MM.1S (cell line): ENCODE measurements around the gene UPF3B.

Experiments
- DNase-seq: peaks from one replicate; pipeline ENCODE4 v3.0.0-alpha.2; 2015
- H2AFZ ChIP-seq: fragments of 300-600 bp; sonication (generic); 2 replicates; pipeline ENCODE4 v1.6.0; 2016; ENCODE audit warnings: antibody characterized with exemption, low read length
- H3F3A ChIP-seq: fragments of 300-600 bp; sonication (generic); 2 replicates; pipeline ENCODE4 v1.6.1; 2016; ENCODE audit warnings: mild to moderate bottlenecking, antibody characterized with exemption, low read length, moderate library complexity, mixed read lengths; ENCODE audit not compliant: insufficient read depth
- H3K27ac ChIP-seq: fragments of 300-600 bp; sonication (generic); 2 replicates; pipeline ENCODE4 v1.5.1; 2016; ENCODE audit warnings: mild to moderate bottlenecking, low read length
- H3K27me3 ChIP-seq: fragments of 300-600 bp; sonication (generic); replicated peaks from 2 replicates; pipeline ENCODE4 v1.6.0; 2016; ENCODE audit warnings: low read length; ENCODE audit not compliant: insufficient read depth
- H3K36me3 ChIP-seq: fragments of 300-600 bp; sonication (generic); replicated peaks from 2 replicates; pipeline ENCODE4 v1.6.1; 2016; ENCODE audit warnings: mild to moderate bottlenecking, low read length, mixed read lengths; ENCODE audit not compliant: insufficient read depth
- H3K4me1 ChIP-seq: fragments of 300-600 bp; sonication (generic); 2 replicates; pipeline ENCODE4 v1.6.1; 2016; ENCODE audit warnings: low read length, mixed read lengths
- H3K4me2 ChIP-seq: fragments of 300-600 bp; sonication (generic); 2 replicates; pipeline ENCODE4 v1.6.0; 2016; ENCODE audit warnings: low read depth, low read length
- H3K4me3 ChIP-seq: fragments of 300-600 bp; sonication (generic); 2 replicates; pipeline ENCODE4 v1.5.1; 2016; ENCODE audit warnings: low read length, mixed read lengths
- H3K79me2 ChIP-seq: fragments of 300-600 bp; sonication (generic); 2 replicates; pipeline ENCODE4 v1.6.1; 2016; ENCODE audit warnings: mixed run types, low read length, mixed read lengths
- H3K9ac ChIP-seq: fragments of 300-600 bp; sonication (generic); 2 replicates; pipeline ENCODE4 v1.6.1; 2016; ENCODE audit warnings: low read length, mixed read lengths
- H3K9me2 ChIP-seq: fragments of 300-600 bp; sonication (generic); replicated peaks from 2 replicates; pipeline ENCODE4 v1.6.1; 2016; ENCODE audit warnings: mild to moderate bottlenecking, low read length, mixed read lengths; ENCODE audit not compliant: insufficient read depth
- H3K9me3 ChIP-seq: fragments of 300-600 bp; sonication (generic); replicated peaks from 2 replicates; pipeline ENCODE4 v1.6.1; 2016; ENCODE audit warnings: mild to moderate bottlenecking, low read length, mixed read lengths; ENCODE audit not compliant: insufficient read depth
- H4K20me1 ChIP-seq: fragments of 300-600 bp; sonication (generic); 2 replicates; pipeline ENCODE4 v1.6.1; 2016; ENCODE audit warnings: mild to moderate bottlenecking, low read length, moderate library complexity, mixed read lengths; ENCODE audit not compliant: insufficient read depth
- CTCF ChIP-seq: fragments of 300-600 bp; sonication (generic); IDR thresholded peaks from 2 replicates; pipeline ENCODE4 v1.5.1; 2016; ENCODE audit warnings: antibody characterized with exemption, low read length, mixed read lengths
- EZH2 ChIP-seq: fragments of 300-600 bp; sonication (generic); optimal IDR thresholded peaks from 2 replicates; pipeline ENCODE3; 2017; ENCODE audit warnings: low read depth, mild to moderate bottlenecking, antibody characterized with exemption, low read length, mixed read lengths
- EZH2phosphoT487 ChIP-seq: fragments of 300-600 bp; sonication (generic); IDR thresholded peaks from 2 replicates; pipeline ENCODE4 v1.6.1; 2018; ENCODE audit warnings: antibody characterized with exemption, low read length

Gene UPF3B

DNA sequence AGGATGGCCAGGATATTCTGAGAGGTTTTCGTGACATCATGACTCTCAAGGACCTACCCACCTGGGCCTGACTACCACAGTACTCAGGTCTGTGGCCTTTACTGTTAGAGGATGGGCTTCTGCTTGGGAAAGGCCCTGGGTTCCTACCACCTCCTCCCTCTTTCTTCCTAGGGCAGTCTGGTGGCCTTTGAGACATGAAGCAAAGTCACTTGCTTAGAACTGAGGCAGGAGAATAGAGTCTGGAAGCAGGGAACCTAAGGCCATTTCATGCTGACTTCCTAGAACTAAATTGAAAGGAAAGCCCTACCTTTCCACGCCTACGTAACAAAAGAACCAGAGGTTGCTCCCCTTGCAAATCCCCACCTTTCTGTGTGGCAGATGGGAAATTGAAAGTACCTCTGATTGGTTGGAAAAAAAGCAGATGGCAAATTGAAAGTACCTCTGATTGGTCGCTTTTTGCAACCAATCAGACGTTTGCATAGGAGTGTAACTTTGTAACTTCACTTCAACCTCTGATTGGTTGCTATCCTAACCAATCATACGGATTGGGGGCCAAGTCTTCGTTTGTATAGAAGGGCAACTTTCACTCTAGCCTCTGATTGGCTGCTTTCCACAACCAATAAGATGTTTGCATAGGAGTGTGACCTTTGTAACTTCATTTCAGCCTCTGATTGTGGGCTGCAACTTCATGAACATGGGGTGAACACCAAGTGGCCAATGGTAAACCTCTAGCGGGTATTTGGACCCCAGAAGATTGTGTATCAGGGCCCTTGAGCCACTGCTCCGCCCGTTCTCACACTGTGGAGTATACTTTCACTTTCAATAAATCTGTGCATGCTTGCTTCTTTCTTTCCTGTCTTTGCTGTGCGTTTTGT is 33.0 kb upstream of the UPF3B start:
- no peaks in the 10 kb centered on the region for H3K9me2 ChIP-seq
- H3K4me1 ChIP-seq, result peaks cover 3% of the 10 kb centered on the region; the same call in 1 of the 2 replicates
- H3K79me2 ChIP-seq, result no peaks in the 10 kb centered on the region
- peak overlapping the region; percentile 54 for H3K4me3 ChIP-seq
- peak overlapping the region; percentile 40; the same call in 1 of the 2 replicates for H3K9ac ChIP-seq
- peak overlapping the region; percentile 31 for H2AFZ ChIP-seq
- no peaks in the 10 kb centered on the region for H3K36me3 ChIP-seq
- peak overlapping the region; percentile 65; the same call in 1 of the 2 replicates for H3K27ac ChIP-seq
- peak overlapping the region; percentile 67 for H3K4me2 ChIP-seq
- peak; percentile 93 for DNase-seq
- no peaks in the 10 kb centered on the region for H4K20me1 ChIP-seq
- no peaks in the 10 kb centered on the region for H3K9me3 ChIP-seq
- TF ChIP-seq CTCF (no peak), EZH2 (no peak), EZH2phosphoT487 (no peak)
- 0 out of 2 replicates have a peak, but pooled peaks cover 5% of the 10 kb centered on the region for H3F3A ChIP-seq
- no peaks in the 10 kb centered on the region for H3K27me3 ChIP-seq

GRCh38 chrX:119880552-119881437 is 28.0 kb upstream of the UPF3B start:
- Histone ChIP-seq H3K9ac (no peak overlapping the region), H3K4me2 (peak overlapping the region; percentile 48), H2AFZ (peak overlapping the region; percentile 49; the same call in 1 of the 2 replicates), H3K9me3 (no peaks in the 10 kb centered on the region), H3K4me1 (peaks cover 17% of the 10 kb centered on the region), H3K4me3 (peak overlapping the region; percentile 19; the same call in 1 of the 2 replicates), H3K27ac (peak overlapping the region; percentile 51; the same call in 1 of the 2 replicates), H3K79me2 (peaks cover 4% of the 10 kb centered on the region), H3K27me3 (no peaks in the 10 kb centered on the region), H4K20me1 (no peaks in the 10 kb centered on the region), H3K36me3 (peaks cover 3% of the 10 kb centered on the region; the same call in 1 of the 2 replicates), H3K9me2 (no peaks in the 10 kb centered on the region), H3F3A (peaks cover 26% of the 10 kb centered on the region)
- TF ChIP-seq EZH2phosphoT487 (no peak), CTCF (peak; percentile 77), EZH2 (no peak)
- DNase-seq, result peak; percentile 86

DNA sequence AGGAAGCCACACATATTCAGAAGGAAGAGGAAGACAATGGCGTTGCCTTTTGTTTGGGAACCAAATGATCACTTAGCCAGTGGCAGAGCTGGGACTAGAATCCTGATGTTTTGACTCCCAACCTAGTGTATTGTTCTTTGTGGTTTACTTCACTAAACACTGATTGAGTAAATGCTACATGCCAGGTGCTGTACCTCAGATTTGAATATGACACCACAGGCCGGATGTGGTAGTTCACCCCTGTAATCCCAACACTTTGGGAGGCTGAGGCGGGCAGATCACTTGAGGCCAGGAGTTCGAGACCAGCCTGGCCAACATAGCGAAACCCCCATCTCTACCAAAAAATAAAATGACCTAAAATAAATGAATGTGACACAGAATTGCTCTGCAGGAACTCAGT is 27.3 kb upstream of the UPF3B start:
- Histone ChIP-seq H3K9ac (no peak overlapping the region), H3K36me3 (peaks cover 3% of the 10 kb centered on the region; the same call in 1 of the 2 replicates), H3K27me3 (no peaks in the 10 kb centered on the region), H3K4me2 (peak overlapping the region; percentile 48; the same call in 1 of the 2 replicates), H3K4me1 (peaks cover 15% of the 10 kb centered on the region), H4K20me1 (no peaks in the 10 kb centered on the region), H3K79me2 (peaks cover 10% of the 10 kb centered on the region), H3K27ac (peak overlapping the region; percentile 54; the same call in 1 of the 2 replicates), H3F3A (peaks cover 22% of the 10 kb centered on the region), H3K9me3 (no peaks in the 10 kb centered on the region), H3K4me3 (no peak overlapping the region), H2AFZ (no peak overlapping the region), H3K9me2 (no peaks in the 10 kb centered on the region)
- TF ChIP-seq EZH2 (no peak), CTCF (no peak), EZH2phosphoT487 (no peak)
- DNase-seq, result peak; percentile 80
